ENCODE data around the gene TCF25. TPM values are rescaled to one million over a fixed set of nuclear protein-coding genes. Genes with fewer than 3 reads are reported as not detected.
A peak's percentile ranks its signal among the peaks of the same experiment; 100 is the strongest.

Gene TCF25
- total RNA-seq, 1 experiment from 2014 or later, result 196 TPM

DNA sequence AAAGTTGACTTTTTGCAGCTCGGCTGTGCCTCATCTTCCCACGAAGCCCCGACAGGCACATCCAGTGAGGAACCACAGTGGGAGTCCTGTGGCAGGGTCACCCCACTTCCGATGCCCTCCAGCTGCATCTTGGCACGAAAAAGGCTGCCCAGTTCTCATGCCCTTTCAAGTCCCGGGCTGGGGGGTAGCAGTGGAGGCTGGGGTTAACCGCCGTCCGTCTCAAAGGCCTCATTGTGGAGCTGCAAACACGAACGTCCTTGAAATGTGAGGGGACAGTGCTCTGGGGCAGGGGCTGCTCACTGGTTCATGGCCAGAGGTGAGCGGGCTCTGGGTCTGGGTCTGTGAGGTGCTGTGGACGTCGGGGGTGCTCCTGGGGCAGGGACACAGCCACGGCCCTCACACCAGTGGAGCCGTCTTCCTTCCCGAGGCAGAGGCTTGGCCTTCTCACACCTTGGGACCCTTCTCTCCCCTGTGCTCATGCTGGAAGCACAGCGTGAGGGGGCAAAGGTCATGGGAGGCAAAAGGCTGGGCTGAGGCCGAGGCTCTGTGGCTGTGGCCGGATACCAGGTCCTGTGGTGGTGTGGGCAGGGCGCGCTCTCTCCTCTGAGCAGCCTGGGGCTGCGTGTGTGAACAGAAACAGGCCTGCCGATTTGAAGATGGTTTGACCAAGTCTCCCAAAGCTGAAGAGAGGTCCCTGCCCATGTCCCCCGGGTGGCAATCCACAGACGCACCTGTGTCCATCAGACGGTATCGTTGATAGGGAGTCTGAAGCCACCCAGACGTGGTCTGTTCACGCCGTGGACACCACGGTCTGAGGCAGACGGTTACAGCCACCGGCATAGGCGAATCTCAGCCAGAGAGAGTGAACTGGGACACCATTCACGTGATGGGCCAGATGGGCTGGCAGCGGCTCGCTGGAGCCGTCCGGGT is 42.2 kb downstream of the TCF25 start:
- Histone ChIP-seq H3K9me3 (no peaks in the 10 kb centered on the region), H3K27me3 (replicated peaks; ENCODE audit: control insufficient read depth, insufficient read depth, low read length) (no peaks in the 10 kb centered on the region), H3K4me3 (ENCODE audit: low read depth, low read length) (no peak overlapping the region), H3K36me3 (ENCODE audit: control insufficient read depth, insufficient read depth, low read length) (peaks cover 1% of the 10 kb centered on the region; the same call in 1 of the 2 replicates), H3K4me1 (peaks cover 9% of the 10 kb centered on the region; the same call in 1 of the 2 replicates)
- POLR2A ChIA-PET, result no interaction called here
- TF ChIP-seq, protein P1, sequence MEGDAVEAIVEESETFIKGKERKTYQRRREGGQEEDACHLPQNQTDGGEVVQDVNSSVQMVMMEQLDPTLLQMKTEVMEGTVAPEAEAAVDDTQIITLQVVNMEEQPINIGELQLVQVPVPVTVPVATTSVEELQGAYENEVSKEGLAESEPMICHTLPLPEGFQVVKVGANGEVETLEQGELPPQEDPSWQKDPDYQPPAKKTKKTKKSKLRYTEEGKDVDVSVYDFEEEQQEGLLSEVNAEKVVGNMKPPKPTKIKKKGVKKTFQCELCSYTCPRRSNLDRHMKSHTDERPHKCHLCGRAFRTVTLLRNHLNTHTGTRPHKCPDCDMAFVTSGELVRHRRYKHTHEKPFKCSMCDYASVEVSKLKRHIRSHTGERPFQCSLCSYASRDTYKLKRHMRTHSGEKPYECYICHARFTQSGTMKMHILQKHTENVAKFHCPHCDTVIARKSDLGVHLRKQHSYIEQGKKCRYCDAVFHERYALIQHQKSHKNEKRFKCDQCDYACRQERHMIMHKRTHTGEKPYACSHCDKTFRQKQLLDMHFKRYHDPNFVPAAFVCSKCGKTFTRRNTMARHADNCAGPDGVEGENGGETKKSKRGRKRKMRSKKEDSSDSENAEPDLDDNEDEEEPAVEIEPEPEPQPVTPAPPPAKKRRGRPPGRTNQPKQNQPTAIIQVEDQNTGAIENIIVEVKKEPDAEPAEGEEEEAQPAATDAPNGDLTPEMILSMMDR (IDR thresholded peaks at IDR 0.05; ENCODE audit: insufficient read depth in 1 of 2, low read depth in 1 of 2, low read length in 1 of 2, severe bottlenecking in 1 of 2, unreplicated experiment in 1 of 2), result no peak
- H3K4me1 Mint-ChIP-seq (ENCODE audit: low read depth, unreplicated experiment), result peaks cover 6% of the 10 kb centered on the region
- H3K9me3 Mint-ChIP-seq (ENCODE audit: unreplicated experiment), result no peaks in the 10 kb centered on the region
- DNase-seq, result no peak
- intact Hi-C loops (cut with micrococcal nuclease; ENCODE audit: unreplicated experiment), result no loop called here
- H3K27me3 Mint-ChIP-seq (ENCODE audit: insufficient read depth, unreplicated experiment), result no peaks in the 10 kb centered on the region
- peaks cover 77% of the 10 kb centered on the region for H3K36me3 Mint-ChIP-seq (ENCODE audit: insufficient read depth, unreplicated experiment)
- CTCF ChIA-PET, result interaction anchor here (0.6 kb wide), 1 partner anchor 48 kb away, joined by 3 read pairs; no protein-coding TSS in a partner anchor
- no peak overlapping the region for H3K4me3 Mint-ChIP-seq (ENCODE audit: unreplicated experiment)
- no TSS peak for BruUV-seq (replicated peaks)
- H3K27ac Mint-ChIP-seq (ENCODE audit: unreplicated experiment), result peak overlapping the region; percentile 46

DNA sequence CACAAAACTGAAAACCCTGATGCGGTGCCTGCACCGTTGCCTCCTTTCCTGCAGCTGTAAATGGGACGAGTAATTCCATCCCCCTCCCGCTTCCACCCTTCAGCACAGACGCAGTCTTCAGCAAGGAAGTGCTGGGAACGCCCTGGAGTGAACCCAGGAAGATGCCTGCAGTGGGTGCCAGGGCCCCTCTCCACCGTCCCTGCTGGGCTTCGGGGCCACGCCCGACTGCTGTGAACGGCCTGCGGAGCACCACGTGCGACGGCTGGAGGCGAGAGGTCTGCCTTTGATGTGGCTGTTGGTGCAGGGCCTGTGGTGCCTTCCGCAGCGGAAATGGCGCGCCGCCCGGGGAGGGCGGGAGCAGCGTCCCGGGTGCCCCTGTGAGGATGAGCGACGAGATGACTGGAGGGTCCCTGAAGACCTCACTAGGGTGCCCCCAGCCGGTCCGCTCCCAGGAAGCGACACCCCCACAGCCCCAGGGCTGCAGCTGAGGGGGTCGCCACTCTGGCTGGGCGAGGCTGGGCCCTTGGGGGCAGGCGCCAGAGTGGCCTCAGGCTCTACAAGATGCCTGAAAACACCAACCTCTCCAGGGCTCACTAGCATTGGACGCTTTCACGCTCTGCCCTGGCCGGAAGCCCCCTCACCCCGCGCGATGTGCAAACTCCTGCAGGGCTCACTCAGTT is 44.5 kb downstream of the TCF25 start:
- TF ChIP-seq, protein P1 (IDR thresholded peaks at IDR 0.05; ENCODE audit: insufficient read depth in 1 of 2, low read depth in 1 of 2, low read length in 1 of 2, severe bottlenecking in 1 of 2, unreplicated experiment in 1 of 2), result no peak
- no peaks in the 10 kb centered on the region for H3K36me3 ChIP-seq (ENCODE audit: control insufficient read depth, insufficient read depth, low read length)
- peak overlapping the region; percentile 67 for H3K27ac Mint-ChIP-seq (ENCODE audit: unreplicated experiment)
- CTCF ChIA-PET, result interaction anchor here (0.6 to 2.0 kb wide), 5 partner anchors 8 to 218 kb away, joined by 3 to 10 read pairs (median 4); no protein-coding TSS in a partner anchor
- no peaks in the 10 kb centered on the region for H3K27me3 Mint-ChIP-seq (ENCODE audit: insufficient read depth, unreplicated experiment)
- H3K4me3 ChIP-seq (ENCODE audit: low read depth, low read length), result peak overlapping the region; percentile 66
- POLR2A ChIA-PET, result interaction anchor here (0.5 to 0.6 kb wide), 2 partner anchors 44 to 95 kb away, joined by 3 to 11 read pairs; partner anchors contain the start of gene TCF25
- peak overlapping the region; percentile 92 for H3K4me3 Mint-ChIP-seq (ENCODE audit: unreplicated experiment)
- BruUV-seq (replicated peaks), result no TSS peak
- no peaks in the 10 kb centered on the region for H3K9me3 Mint-ChIP-seq (ENCODE audit: unreplicated experiment)
- H3K27me3 ChIP-seq (replicated peaks; ENCODE audit: control insufficient read depth, insufficient read depth, low read length), result no peaks in the 10 kb centered on the region
- no peaks in the 10 kb centered on the region for H3K9me3 ChIP-seq
- peaks cover 6% of the 10 kb centered on the region for H3K4me1 Mint-ChIP-seq (ENCODE audit: low read depth, unreplicated experiment)
- DNase-seq, result peak; percentile 83 to 87
- intact Hi-C loops (cut with micrococcal nuclease; ENCODE audit: unreplicated experiment), result no loop called here
- H3K4me1 ChIP-seq, result peaks cover 24% of the 10 kb centered on the region
- H3K36me3 Mint-ChIP-seq (ENCODE audit: insufficient read depth, unreplicated experiment), result peaks cover 67% of the 10 kb centered on the region

Measured in Caco-2 (cell line).